COR-L47 (cell line): ENCODE measurements around the gene PTPN3.
A peak's percentile ranks its signal among the peaks of the same experiment; 100 is the strongest.
"Not testable (repeated sequence)": the region's sequence is repeated elsewhere in the genome, so short reads cannot be mapped to it uniquely, and the experiment has no call there.

ENCODE experiments used
- DNase-seq: peaks from one replicate; lab custom pipeline; 2025; lab: John Stamatoyannopoulos, UW

PTPN3 gene

DNA sequence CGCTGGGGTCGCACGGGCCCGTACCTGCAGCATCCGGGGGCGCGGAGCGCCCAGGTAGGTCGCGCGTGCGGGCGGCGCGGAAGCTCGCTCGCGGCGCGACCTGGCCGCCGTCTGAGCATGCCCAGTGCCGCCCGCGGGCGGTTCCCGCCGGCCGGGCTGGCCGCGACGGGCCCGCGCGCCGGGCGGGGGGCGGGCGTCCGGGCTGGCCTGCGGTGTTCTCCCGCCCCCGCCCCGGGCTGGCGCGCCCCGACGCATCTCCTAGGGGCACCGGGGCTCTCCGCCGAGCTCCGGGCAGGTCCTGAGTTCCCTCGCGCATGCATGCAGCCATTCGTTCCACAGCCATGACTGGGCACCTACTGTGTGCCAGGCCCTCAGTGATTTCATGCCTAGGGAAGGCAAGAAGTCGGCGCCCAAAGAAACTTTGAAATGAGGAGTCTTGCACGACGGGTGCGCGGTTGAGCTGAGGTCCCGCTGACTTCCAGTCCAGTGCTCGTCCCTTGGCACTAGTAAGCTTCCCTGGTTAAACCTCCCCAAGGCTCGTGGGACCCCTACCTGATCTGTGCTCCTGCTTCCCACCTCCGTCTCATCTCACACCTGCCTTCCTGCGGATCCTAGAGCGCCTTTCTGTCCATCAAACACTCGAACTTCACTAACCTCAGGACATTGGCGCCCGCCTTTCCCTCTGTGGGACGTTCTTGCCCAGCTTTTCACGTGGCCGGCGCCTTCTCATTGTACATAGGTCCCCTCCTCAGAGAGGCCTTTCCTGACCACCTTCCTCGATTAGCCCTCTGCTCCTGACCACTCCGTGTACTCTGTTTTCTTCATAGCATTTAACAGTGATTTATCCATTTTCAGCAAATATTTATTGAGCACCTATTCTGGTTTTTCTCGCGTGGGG is at the start of gene PTPN3:
PTPN3 (minus strand) TSS at position 113 of the 898 bp plus-strand sequence. CDS start 34,873 bp downstream, outside the sequence.
- DNase-seq = peak; percentile 7

GRCh38 chr9:109544954-109545353 is 46.8 kb upstream of the PTPN3 start:
- not testable (repeated sequence) for DNase-seq

GRCh38 chr9:109542922-109543321 is 44.8 kb upstream of the PTPN3 start:
- no peak for DNase-seq

DNA sequence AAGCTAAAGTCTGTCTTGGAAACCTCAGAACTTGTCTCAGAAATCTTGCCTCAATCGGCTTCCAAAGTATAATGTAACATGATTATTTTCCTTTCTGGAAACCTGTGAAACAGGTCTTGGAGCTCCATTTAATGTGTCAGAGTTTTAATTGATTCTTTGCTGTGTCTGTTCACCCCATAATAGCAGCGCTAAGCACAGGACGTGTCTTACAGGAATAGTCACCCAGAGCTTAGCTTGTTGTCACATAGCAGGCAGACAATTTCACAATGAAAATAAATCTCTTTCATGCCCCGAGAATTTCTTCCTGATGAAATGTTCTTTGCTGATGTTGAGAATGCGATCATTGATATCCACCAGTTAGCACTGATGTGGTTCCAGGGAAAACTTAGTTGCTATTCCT is 40.2 kb upstream of the PTPN3 start:
- no peak for DNase-seq

DNA sequence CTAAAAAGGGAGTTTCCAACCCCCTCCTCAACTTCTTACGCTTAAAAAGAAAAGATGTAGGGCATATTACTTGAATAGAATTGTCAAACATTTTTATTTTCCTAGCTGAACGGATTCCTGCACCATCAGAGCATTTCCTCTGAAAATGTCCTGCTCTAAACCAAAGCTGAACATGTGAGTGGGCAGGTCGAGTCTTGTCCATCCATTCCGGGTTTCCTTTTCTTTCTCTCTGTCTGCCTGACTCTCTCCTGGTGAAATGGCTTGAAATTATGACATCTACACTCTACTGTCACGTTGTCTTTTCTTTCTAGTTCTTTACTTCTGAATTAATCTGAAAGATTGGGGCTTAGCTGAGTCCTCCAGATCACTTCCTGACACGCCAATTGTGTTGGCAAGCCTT is 39.2 kb upstream of the PTPN3 start:
- no peak for DNase-seq

DNA sequence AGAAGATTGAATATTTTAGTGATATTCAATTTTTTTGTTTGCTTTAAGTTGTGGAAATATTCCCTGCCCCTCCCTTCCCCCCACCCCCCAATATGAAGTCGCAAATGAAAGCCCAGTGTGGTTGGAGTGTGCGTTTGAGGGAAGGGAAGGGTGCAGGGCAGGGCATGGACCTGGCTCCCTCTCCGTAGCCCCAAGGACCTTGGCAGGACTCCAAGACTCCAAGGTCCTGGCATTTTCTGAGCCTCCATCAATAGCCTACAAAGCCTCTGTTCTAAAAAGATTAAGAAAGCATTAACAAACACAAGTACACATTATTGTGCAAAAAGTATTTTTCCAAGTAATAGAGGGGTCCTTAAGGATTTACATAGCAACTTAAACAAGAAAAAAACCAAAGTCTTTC is 38.8 kb upstream of the PTPN3 start:
- no peak for DNase-seq

DNA sequence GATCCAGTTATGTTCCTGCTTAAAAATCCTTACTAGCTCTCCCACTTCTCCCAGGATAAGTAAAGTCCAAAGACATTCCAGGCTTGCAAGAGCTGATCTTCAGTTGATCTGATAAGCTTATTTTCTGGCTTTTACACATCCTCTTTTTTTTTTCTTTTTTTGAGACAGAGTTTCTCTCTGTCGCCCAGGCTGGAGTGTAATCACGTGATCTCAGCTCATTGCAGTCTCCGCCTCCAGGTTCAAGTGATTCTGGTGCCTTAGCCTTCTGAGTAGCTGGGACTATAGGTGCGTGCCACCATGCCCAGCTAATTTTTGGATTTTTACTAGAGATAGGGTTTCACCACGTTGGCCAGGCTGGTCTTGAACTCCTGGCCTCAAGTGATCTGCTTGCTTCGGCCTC is 37.3 kb upstream of the PTPN3 start:
- DNase-seq = no peak

DNA sequence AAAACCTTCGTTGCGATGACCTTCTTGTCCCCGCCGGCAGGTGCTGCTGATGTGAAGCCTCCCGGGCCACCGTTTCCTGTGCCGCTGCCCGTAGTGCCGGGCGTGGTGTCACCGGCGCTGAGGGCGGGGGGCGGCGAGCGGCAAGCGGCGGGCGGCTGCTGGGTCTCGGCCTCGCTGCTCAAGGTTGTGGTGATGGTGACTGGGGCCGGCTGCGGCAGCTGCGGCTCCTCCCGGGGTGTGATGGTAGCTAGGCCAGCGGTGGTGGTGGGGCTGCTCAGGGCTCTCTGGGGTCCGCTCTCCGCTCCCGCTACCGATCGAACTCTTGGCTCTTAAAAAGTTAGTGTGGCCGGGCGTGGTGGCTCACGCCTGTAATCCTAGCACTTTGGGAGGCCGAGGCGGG is 36.0 kb upstream of the PTPN3 start:
- no peak for DNase-seq

GRCh38 chr9:109532652-109533051 is 34.5 kb upstream of the PTPN3 start:
- not testable (repeated sequence) for DNase-seq

GRCh38 chr9:109522106-109522505 is 24.0 kb upstream of the PTPN3 start:
- no peak for DNase-seq

DNA sequence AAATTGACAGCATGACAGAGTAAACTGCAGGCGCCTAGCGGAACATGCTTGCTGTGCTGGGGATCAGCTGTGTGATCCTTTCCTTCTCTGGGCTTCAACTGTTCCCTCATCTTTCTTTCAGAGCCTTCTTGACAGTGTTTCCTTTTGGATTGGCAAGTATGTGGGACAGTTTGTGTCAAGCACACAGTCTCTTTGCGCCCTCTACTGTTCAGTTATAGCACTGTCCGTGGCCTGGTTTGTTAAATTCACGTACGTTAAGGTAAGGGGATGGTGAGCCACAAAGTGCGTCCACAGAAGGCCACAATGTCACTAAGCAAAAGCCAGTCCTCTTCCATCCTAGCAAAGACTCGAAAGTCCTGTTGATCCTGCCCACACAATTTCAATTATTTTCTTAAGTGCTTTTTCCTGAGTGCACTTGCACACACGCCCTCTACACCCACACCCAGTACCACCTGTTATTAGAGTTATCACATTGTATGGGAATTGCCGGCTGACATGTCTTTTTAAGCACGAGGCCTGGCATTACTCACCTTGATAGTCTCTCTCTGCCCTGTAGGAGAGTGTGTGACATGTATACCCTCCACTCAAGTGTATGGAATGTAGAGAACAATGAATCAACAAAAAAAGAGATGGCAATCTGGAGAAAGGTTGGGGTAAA is 22.5 kb upstream of the PTPN3 start:
- peak; percentile 68 for DNase-seq

- no peak for DNase-seq
Measured at GRCh38 chr9:109519366-109519765, 21.3 kb upstream of the PTPN3 start.

- DNase-seq = no peak
Measured at GRCh38 chr9:109518621-109519335, 20.7 kb upstream of the PTPN3 start.

DNA sequence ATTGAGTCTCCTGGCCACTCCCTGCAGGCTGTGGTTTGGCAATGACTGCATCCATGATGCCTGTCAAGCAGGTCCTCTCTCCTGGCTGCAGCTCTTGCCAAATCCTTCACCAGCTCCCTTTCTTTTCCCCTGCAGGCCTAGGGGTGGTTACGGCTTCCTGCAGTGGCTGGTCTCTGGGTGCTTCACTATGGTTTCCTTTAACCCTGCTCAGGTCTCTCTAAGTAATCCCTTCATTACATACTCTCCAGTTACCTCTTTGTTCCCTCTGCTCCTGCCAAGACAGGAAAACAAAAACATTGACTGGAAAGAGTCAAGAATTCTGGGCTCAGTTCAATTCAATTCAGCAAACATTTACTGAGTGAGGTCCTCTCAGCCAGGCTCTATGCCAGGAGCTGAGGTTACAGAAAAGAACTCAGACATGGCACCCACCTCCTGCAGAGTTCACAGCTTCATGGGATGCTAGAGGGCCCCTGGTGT is 19.8 kb upstream of the PTPN3 start:
- peak; percentile 92 for DNase-seq

DNA sequence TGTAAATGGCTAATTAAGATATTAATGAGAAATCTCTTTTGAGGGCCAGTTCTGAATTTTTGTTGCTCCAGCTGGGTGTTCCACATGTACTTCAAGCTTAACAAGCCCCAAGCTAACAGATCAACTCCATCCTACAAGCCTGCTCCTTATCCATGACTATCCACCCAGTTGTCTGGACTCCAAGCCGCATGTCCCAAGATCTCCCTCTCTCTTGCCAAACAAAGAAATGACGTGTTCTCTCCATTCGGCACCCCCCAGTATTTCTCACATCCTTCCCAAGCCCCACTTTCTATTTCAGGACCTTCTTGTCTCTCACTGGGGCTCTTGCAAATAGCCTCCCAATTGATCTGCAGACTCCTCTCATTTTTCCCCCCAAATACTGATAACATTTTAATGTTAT is 15.8 kb upstream of the PTPN3 start:
- DNase-seq = no peak

DNA sequence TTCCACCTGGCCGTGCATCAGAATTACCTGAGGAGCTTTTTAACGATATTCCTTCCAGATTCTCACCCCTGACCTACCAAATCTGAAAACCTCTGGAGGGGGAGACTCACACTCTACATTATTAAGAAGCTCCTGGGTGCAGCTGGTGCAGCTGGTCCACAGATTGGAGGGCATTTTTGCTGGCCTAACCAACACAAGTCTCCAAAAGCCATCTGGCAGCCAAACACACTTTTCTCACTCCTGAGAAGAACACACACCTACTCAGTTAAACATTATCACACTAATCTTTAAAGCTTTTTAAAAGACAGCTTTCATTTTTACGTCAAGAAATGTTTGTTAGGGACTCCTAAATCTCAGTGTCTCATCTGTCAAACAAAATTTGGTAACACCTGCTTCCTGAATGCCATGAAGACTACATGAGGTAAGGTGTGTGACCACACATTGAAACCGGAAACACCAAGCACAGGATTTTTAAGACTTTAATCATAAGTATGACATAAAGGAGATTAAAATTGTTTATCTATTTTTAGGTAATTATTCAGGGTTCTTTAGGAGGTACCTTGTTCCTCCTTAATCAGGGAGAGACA is 14.2 kb upstream of the PTPN3 start:
- DNase-seq = no peak

DNA sequence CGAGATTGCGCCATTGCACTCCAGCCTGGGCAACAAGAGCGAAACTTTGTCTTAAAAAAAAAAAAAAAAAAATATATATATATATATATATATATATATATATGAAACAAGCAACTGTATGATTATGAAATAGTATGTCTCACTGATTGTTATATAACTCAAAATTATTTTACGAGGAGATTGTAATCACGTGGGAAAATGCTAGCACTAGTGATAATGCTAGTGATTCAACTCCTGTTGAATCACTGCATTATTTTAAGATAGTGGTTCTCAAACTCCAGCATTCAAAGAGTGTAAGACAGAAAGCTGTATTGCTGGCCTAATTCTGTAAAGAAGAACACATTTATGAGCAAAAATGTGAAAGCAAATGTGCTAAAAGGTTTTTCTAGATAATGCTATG is 12.4 kb upstream of the PTPN3 start:
- DNase-seq = no peak

DNA sequence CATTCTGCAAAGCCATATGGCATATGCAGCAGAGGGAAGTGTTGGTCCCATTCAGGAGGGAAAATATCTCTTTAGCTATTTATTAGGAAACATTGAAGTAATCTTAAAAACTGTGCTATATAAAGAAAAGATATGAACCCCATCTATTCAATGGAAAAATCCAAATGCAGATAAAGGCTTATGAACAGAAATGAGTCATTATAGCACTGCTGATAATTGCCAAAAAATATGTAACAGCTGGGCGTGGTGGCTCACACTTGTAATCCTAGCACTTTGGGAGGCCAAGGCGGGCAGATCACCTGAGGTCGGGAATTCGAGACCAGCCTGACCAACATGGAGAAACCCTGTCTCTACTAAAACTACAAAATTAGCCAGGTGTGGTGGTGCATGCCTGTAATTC is 11.9 kb upstream of the PTPN3 start:
- DNase-seq = not testable (repeated sequence)

DNA sequence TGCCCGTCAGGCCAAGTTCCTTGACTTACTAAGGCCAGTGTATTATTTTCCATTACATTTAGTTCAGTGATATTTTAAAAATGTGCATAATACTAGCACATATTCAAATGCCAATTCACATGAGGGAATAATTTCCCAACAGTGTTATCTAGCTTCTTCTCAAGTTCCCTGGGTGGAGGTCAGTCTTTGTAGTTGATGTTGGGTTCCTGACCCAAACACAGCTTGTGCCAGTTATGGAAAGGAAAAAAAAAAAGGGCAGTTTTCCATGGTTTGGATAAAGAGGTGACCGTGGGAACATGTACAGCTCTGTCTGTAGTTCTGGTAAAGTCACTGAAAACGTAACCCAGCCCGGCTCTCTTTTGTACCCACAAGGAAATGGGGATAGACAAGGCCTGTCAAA is 11.5 kb upstream of the PTPN3 start:
- DNase-seq = no peak

DNA sequence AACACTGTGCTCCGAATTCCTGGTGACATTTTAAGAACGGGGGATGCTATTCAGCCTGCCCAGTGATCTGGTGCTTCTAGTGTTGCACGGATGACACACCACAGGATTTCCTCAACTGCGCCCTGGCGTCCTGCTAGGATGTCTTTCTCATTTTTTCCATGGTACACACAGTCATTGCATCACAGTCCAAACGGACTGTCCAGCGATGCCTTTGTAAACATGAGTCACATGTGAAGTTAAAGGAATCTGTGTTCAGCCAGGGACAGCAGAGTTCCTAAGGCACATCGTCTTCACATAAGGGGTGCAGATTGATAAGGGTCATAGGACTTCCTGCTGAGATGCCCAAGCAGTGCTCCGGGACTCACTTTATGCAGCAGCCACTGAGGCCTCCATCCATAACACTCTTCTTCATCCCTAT is 9.3 kb upstream of the PTPN3 start:
- DNase-seq = no peak

GRCh38 chr9:109506097-109506712 is 8.1 kb upstream of the PTPN3 start:
- DNase-seq = no peak

- DNase-seq = no peak
Measured at GRCh38 chr9:109504689-109505088, 6.6 kb upstream of the PTPN3 start.
